Omental fat pad (tissue), 4 donors: ENCODE data around the gene LSP1. TPM values are rescaled to one million over a fixed set of nuclear protein-coding genes. Genes with fewer than 3 reads are reported as not detected.

Experiments used
- ATAC-seq: fragments of 150-250 bp; one replicate; pipeline ENCODE4 v1.9.1; 2016; ENCODE audit warnings: mild to moderate bottlenecking, moderate library complexity; ENCODE audit not compliant: low FRiP score
- DNase-seq: peaks from one replicate; pipeline ENCODE4 v3.0.0-alpha.2; 2019; ENCODE audit warnings: low spot score
- CTCF ChIP-seq, 3 donors: fragments of 450-650 bp; IDR thresholded peaks; one replicate each; pipeline ENCODE4 v1.5.1; 2016 to 2017; ENCODE audit warnings: antibody characterized with exemption in 3 of 3, mild to moderate bottlenecking in 3 of 3, moderate library complexity in 2 of 3
- total RNA-seq, 4 donors: library from RNA; depleted of rRNA; stranded (reverse); fragments of >200 nt; gene quantifications; one replicate each; pipeline ENCODE4 v1.1.0, GENCODE V29; 2016

LSP1 gene
- total RNA-seq, 4 donors from 2014 or later: 12.1 to 71.2 (median 49.8) TPM

GRCh38 chr11:1888347-1888753, 35.5 kb downstream of the LSP1 start:
- DNase-seq: no peak
- TF ChIP-seq CTCF (IDR thresholded peaks at IDR 0.05): no peak
- ATAC-seq: no peak

GRCh38 chr11:1888811-1889210, 35.9 kb downstream of the LSP1 start:
- no peak for TF ChIP-seq CTCF (IDR thresholded peaks at IDR 0.05)
- no peak for ATAC-seq
- no peak for DNase-seq

GRCh38 chr11:1889224-1889930, 36.5 kb downstream of the LSP1 start:
- no peak for ATAC-seq
- no peak for DNase-seq
- no peak for TF ChIP-seq CTCF (IDR thresholded peaks at IDR 0.05)

- DNase-seq (no peak), ATAC-seq (no peak)
- TF ChIP-seq CTCF (IDR thresholded peaks at IDR 0.05): no peak
These were observed 37.3 kb downstream of the LSP1 start for GRCh38 chr11:1889941-1890855.

- ATAC-seq (no peak), DNase-seq (no peak)
- no peak for TF ChIP-seq CTCF (IDR thresholded peaks at IDR 0.05)
These were observed 38.3 kb downstream of the LSP1 start for GRCh38 chr11:1890856-1891830.

GRCh38 chr11:1891831-1892115, 38.9 kb downstream of the LSP1 start, which contains the start of gene PRR33:
TSS of gene PRR33 (minus strand) at chr11:1891895. CDS start at chr11:1890584, 1,311 bp downstream.
- no peak for TF ChIP-seq CTCF (IDR thresholded peaks at IDR 0.05)
- DNase-seq (no peak), ATAC-seq (no peak)
